Stimulated activated CD4-positive, alpha-beta T cell treated with anti-CD3 and anti-CD28 coated beads, Interleukin-2, amount 100 ng/mL, for 48 hours (primary cell): ENCODE measurements around the gene LMF1.

Experiments used
- DNase-seq, 2 donors: peaks; one replicate each; pipeline ENCODE4 v3.0.0-alpha.2; 2020

The LMF1 gene

GRCh38 chr16:1002399-1003166, 31.8 kb upstream of the LMF1 start:
- DNase-seq, result peak; percentile 78 to 79

- DNase-seq, result no peak
These were observed 30.3 kb upstream of the LMF1 start for GRCh38 chr16:1001096-1001495.

- no peak for DNase-seq
These were observed 29.8 kb upstream of the LMF1 start for GRCh38 chr16:1000608-1001007.

GRCh38 chr16:999677-1000076, 28.9 kb upstream of the LMF1 start:
- no peak for DNase-seq

GRCh38 chr16:998615-999014, 27.8 kb upstream of the LMF1 start:
- no peak for DNase-seq

- DNase-seq, result no peak
These were observed 27.4 kb upstream of the LMF1 start for GRCh38 chr16:998211-998610.

- DNase-seq, result peak in 1 of 2 donors; percentile 42
These were observed 26.8 kb upstream of the LMF1 start for GRCh38 chr16:997440-998051.

- DNase-seq, result no peak
These were observed 25.9 kb upstream of the LMF1 start for GRCh38 chr16:996681-997080.

GRCh38 chr16:995783-996182, 25.0 kb upstream of the LMF1 start:
- DNase-seq, result no peak

GRCh38 chr16:995087-995486, 24.3 kb upstream of the LMF1 start:
- DNase-seq, result no peak

- DNase-seq, result no peak
These were observed 22.9 kb upstream of the LMF1 start for GRCh38 chr16:993731-994130.

- DNase-seq, result no peak
These were observed 21.0 kb upstream of the LMF1 start for GRCh38 chr16:991773-992172.

- DNase-seq, result no peak
These were observed 20.6 kb upstream of the LMF1 start for GRCh38 chr16:991345-991744.

GRCh38 chr16:990516-991291, 19.9 kb upstream of the LMF1 start:
- no peak for DNase-seq

- DNase-seq, result no peak
These were observed 18.6 kb upstream of the LMF1 start for GRCh38 chr16:989354-989814.

- DNase-seq, result no peak
These were observed 17.9 kb upstream of the LMF1 start for GRCh38 chr16:988471-989353.

- no peak for DNase-seq
These were observed 17.1 kb upstream of the LMF1 start for GRCh38 chr16:987906-988305.

- no peak for DNase-seq
These were observed 16.3 kb upstream of the LMF1 start for GRCh38 chr16:986925-987582.

GRCh38 chr16:986411-986810, 15.6 kb upstream of the LMF1 start:
- DNase-seq, result no peak

GRCh38 chr16:985646-986400, 15.0 kb upstream of the LMF1 start:
- no peak for DNase-seq
